Endothelial cell (in vitro differentiated cells): Measurements from ENCODE around the gene SNAPC3. TPM values are rescaled to one million over a fixed set of nuclear protein-coding genes. Genes with fewer than 3 reads are reported as not detected.

Experiments used
- DNase-seq: peaks from one replicate; pipeline ENCODE4 v3.0.0; 2021; ENCODE audit warnings: low spot score
- H3K27ac Mint-ChIP-seq: one replicate; pipeline ENCODE4 v1.8.0; 2021; ENCODE audit warnings: mixed read lengths, inconsistent platforms; ENCODE audit not compliant: unreplicated experiment
- H3K27me3 Mint-ChIP-seq: one replicate; pipeline ENCODE4 v1.8.0; 2021; ENCODE audit warnings: mild to moderate bottlenecking, moderate library complexity, mixed read lengths, inconsistent platforms; ENCODE audit not compliant: unreplicated experiment
- H3K36me3 Mint-ChIP-seq: one replicate; pipeline ENCODE4 v1.8.0; 2021; ENCODE audit warnings: mild to moderate bottlenecking, low read depth, mixed read lengths, inconsistent platforms; ENCODE audit not compliant: unreplicated experiment
- H3K4me1 Mint-ChIP-seq: one replicate; pipeline ENCODE4 v1.8.0; 2021; ENCODE audit warnings: mild to moderate bottlenecking, mixed read lengths, inconsistent platforms; ENCODE audit not compliant: unreplicated experiment
- H3K4me3 Mint-ChIP-seq: one replicate; pipeline ENCODE4 v1.8.0; 2021; ENCODE audit warnings: mild to moderate bottlenecking, mixed read lengths, inconsistent platforms; ENCODE audit not compliant: unreplicated experiment
- H3K9me3 Mint-ChIP-seq: one replicate; pipeline ENCODE4 v1.8.0; 2021; ENCODE audit warnings: mixed read lengths, inconsistent platforms; ENCODE audit not compliant: unreplicated experiment
- CTCF ChIP-seq: fragments of 200-600 bp; sonication (generic); IDR thresholded peaks from one replicate; pipeline ENCODE4 v1.5.0; 2021; ENCODE audit warnings: antibody characterized with exemption; ENCODE audit not compliant: unreplicated experiment
- long read RNA-seq: library from polyadenylated mRNA; unstranded; transcript quantifications from one replicate; pipeline ENCODE4 v2.0.0, GENCODE V29; 2020; ENCODE audit not compliant: unreplicated experiment
- total RNA-seq: library from RNA; stranded (reverse); fragmentation: NEBNext Ultra II Directional; extraction: Animal tissue kit (Norgen Biotek cat#: 25700); gene quantifications from one replicate; pipeline ENCODE4 v1.2.1, GENCODE V29; 2021; ENCODE audit not compliant: unreplicated experiment

The SNAPC3 gene
- total RNA-seq: 31.8 TPM
- long read RNA-seq, full-length matches to known transcripts: 7 of 9 reads
- long read RNA-seq, partial matches to known transcripts: 1 of 9 reads
- long read RNA-seq, other reads (novel, unspliced or antisense): 1 of 9 reads

- peaks cover 3% of the 10 kb centered on the region for H3K27me3 Mint-ChIP-seq
- H3K9me3 Mint-ChIP-seq: no peaks in the 10 kb centered on the region
- H3K27ac Mint-ChIP-seq: peak within 1 kb of the TSS; percentile 95
- peak within 1 kb of the TSS; percentile 97 for H3K4me3 Mint-ChIP-seq
- peaks cover 21% of the 10 kb centered on the region for H3K4me1 Mint-ChIP-seq
- peaks cover 12% of the 10 kb centered on the region for H3K36me3 Mint-ChIP-seq
- no peak for TF ChIP-seq CTCF
- peak; percentile 94 for DNase-seq
These were observed at the start of gene SNAPC3 for GRCh38 chr9:15422372-15423230. SNAPC3 (plus strand) TSS chr9:15422876; CDS start chr9:15422880, 4 bp downstream.

- TF ChIP-seq CTCF: no peak
- Mint-ChIP-seq H3K27ac (no peak overlapping the region), H3K4me1 (peaks cover 6% of the 10 kb centered on the region), H3K27me3 (peaks cover 6% of the 10 kb centered on the region), H3K36me3 (peaks cover 5% of the 10 kb centered on the region), H3K4me3 (no peak overlapping the region), H3K9me3 (no peaks in the 10 kb centered on the region)
- no peak for DNase-seq
These were observed 48.8 kb upstream of the SNAPC3 start for GRCh38 chr9:15373881-15374280.

GRCh38 chr9:15374310-15374709 lies 48.4 kb upstream of the SNAPC3 start:
- H3K9me3 Mint-ChIP-seq: no peaks in the 10 kb centered on the region
- H3K27ac Mint-ChIP-seq: no peak overlapping the region
- peaks cover 5% of the 10 kb centered on the region for H3K36me3 Mint-ChIP-seq
- TF ChIP-seq CTCF: no peak
- peaks cover 6% of the 10 kb centered on the region for H3K4me1 Mint-ChIP-seq
- DNase-seq: no peak
- peaks cover 6% of the 10 kb centered on the region for H3K27me3 Mint-ChIP-seq
- no peak overlapping the region for H3K4me3 Mint-ChIP-seq

GRCh38 chr9:15374825-15375224 lies 47.9 kb upstream of the SNAPC3 start:
- H3K27me3 Mint-ChIP-seq: peaks cover 6% of the 10 kb centered on the region
- H3K36me3 Mint-ChIP-seq: peaks cover 5% of the 10 kb centered on the region
- no peaks in the 10 kb centered on the region for H3K9me3 Mint-ChIP-seq
- H3K27ac Mint-ChIP-seq: no peak overlapping the region
- H3K4me1 Mint-ChIP-seq: peaks cover 6% of the 10 kb centered on the region
- no peak overlapping the region for H3K4me3 Mint-ChIP-seq
- DNase-seq: no peak
- TF ChIP-seq CTCF: no peak
